ENCODE results near the gene CLSTN1.

Gene CLSTN1

DNA sequence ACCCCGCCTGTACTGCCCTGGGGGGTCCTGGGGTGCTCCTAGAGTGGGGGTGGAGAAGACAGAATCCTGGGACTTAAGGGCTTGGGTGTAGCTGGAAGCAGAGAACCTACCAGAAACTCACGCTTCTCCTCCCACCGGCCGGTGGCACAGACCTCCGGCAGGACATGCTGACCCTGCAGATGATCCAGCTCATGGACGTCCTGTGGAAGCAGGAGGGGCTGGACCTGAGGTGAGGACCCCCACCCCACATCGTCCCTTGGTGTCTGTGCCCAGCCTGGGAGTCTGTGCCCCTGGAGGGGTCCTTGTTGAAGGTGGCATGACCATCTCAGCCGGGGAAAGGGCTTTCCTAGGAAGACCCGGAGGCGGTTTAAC is 101.4 kb downstream of the CLSTN1 start:
- Mint-ChIP-seq H3K27me3 (ENCODE audit: low read depth, poor library complexity) (peaks cover 2% of the 10 kb centered on the region), H3K27ac (no peak overlapping the region), H3K9me3 (peaks cover 5% of the 10 kb centered on the region), H3K36me3 (ENCODE audit: low read depth) (peaks cover 18% of the 10 kb centered on the region), H3K4me1 (peaks cover 19% of the 10 kb centered on the region), H3K4me3 (no peak overlapping the region)
- TF ChIP-seq, protein P1, sequence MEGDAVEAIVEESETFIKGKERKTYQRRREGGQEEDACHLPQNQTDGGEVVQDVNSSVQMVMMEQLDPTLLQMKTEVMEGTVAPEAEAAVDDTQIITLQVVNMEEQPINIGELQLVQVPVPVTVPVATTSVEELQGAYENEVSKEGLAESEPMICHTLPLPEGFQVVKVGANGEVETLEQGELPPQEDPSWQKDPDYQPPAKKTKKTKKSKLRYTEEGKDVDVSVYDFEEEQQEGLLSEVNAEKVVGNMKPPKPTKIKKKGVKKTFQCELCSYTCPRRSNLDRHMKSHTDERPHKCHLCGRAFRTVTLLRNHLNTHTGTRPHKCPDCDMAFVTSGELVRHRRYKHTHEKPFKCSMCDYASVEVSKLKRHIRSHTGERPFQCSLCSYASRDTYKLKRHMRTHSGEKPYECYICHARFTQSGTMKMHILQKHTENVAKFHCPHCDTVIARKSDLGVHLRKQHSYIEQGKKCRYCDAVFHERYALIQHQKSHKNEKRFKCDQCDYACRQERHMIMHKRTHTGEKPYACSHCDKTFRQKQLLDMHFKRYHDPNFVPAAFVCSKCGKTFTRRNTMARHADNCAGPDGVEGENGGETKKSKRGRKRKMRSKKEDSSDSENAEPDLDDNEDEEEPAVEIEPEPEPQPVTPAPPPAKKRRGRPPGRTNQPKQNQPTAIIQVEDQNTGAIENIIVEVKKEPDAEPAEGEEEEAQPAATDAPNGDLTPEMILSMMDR (IDR thresholded peaks at IDR 0.05) = no peak
- DNase-seq = no peak

DNA sequence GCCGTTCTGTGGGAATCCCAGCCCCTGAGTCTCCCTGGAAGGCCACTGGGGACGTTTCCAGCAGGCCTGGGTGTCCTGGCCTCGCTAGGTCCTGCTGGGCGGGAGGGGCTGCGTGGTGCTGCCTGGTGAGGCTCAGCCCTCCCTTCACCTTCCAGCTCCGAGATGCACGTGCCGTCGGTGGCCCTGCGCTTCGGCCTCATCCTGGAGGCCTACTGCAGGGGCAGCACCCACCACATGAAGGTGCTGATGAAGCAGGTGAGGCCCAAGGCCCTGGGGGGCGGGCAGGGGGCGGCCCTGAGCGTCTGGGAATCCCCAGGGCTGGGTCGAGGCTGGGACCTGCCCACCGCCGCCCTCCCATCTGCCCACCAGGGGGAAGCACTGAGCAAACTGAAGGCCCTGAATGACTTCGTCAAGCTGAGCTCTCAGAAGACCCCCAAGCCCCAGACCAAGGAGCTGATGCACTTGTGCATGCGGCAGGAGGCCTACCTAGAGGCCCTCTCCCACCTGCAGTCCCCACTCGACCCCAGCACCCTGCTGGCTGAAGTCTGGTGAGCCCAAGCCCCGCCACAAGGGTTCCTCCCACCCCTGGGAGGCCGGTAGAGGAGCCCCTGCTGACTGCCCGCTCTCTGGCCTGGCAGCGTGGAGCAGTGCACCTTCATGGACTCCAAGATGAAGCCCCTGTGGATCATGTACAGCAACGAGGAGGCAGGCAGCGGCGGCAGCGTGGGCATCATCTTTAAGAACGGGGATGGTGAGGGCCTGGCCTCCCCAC is 102.0 kb downstream of the CLSTN1 start:
- no peak overlapping the region for H3K4me3 Mint-ChIP-seq
- peak; percentile 81 for DNase-seq
- no peak overlapping the region for H3K27ac Mint-ChIP-seq
- H3K36me3 Mint-ChIP-seq (ENCODE audit: low read depth) = peaks cover 15% of the 10 kb centered on the region
- peaks cover 5% of the 10 kb centered on the region for H3K9me3 Mint-ChIP-seq
- H3K27me3 Mint-ChIP-seq (ENCODE audit: low read depth, poor library complexity) = peaks cover 2% of the 10 kb centered on the region
- peaks cover 15% of the 10 kb centered on the region for H3K4me1 Mint-ChIP-seq
- TF ChIP-seq, protein P1 (IDR thresholded peaks at IDR 0.05) = peak; percentile 78

DNA sequence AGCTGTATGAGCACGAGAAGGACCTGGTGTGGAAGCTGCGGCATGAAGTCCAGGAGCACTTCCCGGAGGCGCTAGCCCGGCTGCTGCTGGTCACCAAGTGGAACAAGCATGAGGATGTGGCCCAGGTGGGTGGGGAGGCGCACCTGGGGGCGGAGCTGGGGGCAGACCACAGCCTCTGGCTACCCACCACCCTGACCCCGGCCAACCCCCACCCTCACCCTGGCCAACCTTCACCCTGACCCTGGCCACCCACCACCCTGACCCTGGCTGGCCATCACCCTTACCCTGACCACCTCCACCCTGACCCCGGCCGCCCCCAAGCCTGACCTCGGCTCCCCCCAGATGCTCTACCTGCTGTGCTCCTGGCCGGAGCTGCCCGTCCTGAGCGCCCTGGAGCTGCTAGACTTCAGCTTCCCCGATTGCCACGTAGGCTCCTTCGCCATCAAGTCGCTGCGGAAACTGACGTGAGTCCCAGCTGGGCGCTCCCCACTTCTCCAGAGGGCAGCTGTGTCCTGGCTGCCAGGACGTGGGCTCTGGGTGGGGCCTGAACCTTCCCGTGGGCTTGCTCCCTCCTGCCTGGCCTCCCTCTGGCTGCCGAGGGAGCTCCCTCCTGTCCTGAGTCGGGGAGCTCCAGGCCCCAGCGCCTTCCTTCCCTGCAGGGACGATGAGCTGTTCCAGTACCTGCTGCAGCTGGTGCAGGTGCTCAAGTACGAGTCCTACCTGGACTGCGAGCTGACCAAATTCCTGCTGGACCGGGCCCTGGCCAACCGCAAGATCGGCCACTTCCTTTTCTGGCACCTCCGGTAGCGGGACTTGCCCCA is 102.8 kb downstream of the CLSTN1 start:
- Mint-ChIP-seq H3K36me3 (ENCODE audit: low read depth) (peaks cover 10% of the 10 kb centered on the region), H3K27ac (no peak overlapping the region), H3K9me3 (peaks cover 5% of the 10 kb centered on the region), H3K4me3 (no peak overlapping the region), H3K27me3 (ENCODE audit: low read depth, poor library complexity) (peaks cover 2% of the 10 kb centered on the region), H3K4me1 (peaks cover 11% of the 10 kb centered on the region)
- TF ChIP-seq, protein P1 (IDR thresholded peaks at IDR 0.05) = no peak
- no peak for DNase-seq

DNA sequence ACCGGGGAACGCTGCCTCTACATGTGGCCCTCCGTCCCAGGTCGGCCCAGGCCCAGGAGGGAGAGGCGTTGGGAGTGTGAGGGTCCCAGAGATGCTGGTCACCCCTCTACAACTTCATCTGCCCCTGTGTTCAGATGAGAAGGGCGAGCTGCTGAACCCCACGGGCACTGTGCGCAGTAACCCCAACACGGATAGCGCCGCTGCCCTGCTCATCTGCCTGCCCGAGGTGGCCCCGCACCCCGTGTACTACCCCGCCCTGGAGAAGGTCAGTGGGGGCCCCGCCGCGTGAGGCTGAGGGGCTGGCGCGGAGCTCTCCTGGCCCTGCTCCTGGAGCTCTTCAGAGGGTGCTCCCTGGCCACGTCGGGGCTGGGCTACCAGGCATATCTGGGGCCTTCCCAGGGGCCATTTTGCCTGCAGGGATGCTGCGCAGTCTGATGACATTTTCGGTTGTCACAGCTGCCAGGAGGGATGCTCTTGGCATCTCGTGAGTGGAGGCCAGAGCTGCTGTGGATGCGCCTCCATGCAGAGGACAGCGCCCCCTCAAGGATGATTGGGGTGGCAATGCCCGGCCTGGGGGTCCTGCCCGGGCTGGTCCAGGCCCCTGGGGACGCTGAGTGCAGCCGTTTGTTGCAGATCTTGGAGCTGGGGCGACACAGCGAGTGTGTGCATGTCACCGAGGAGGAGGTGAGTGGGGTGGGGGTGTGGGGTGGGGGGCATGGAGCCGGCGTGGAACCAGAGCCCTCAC is 103.6 kb downstream of the CLSTN1 start:
- Mint-ChIP-seq H3K27me3 (ENCODE audit: low read depth, poor library complexity) (peaks cover 6% of the 10 kb centered on the region), H3K4me3 (no peak overlapping the region), H3K36me3 (ENCODE audit: low read depth) (peaks cover 10% of the 10 kb centered on the region), H3K27ac (no peak overlapping the region), H3K9me3 (peaks cover 5% of the 10 kb centered on the region), H3K4me1 (peaks cover 11% of the 10 kb centered on the region)
- TF ChIP-seq, protein P1 (IDR thresholded peaks at IDR 0.05) = no peak
- no peak for DNase-seq

DNA sequence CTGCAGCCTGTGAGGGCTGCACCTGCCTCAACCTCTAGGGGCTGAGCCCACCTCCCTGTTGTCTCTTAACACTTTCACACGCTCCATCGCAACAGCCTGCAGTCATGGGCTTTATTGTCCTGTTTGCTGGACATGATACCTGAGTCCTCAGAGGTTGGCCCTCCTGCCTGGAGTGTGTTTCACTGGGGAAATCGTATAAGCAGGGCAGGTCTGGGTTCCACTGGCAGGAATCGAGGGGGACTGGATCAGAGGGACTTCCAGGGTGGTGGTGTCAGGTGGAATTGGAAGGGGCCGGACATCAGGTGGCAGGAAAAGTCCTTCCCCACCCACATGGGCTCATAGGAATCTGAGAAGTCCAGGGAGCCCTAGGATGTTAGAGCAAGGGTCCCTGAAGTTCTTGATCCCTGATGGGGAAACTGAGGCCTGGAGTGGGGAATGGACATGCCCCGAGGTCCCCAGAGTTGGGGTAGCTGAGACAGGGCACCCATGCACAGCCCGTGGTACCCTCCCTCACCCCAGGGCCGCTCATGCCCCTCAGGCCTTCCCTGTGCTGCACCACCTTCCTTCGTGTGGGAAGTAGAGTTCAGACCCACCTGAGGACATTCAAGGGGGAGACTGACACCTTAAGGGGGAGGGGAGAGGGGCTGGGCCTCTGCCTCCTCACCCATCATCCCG is 105.6 kb downstream of the CLSTN1 start:
- TF ChIP-seq, protein P1 (IDR thresholded peaks at IDR 0.05) = no peak
- H3K27ac Mint-ChIP-seq = no peak overlapping the region
- peaks cover 13% of the 10 kb centered on the region for H3K27me3 Mint-ChIP-seq (ENCODE audit: low read depth, poor library complexity)
- peaks cover 3% of the 10 kb centered on the region for H3K36me3 Mint-ChIP-seq (ENCODE audit: low read depth)
- no peak overlapping the region for H3K4me3 Mint-ChIP-seq
- H3K9me3 Mint-ChIP-seq = no peaks in the 10 kb centered on the region
- no peak for DNase-seq
- peaks cover 11% of the 10 kb centered on the region for H3K4me1 Mint-ChIP-seq

Data from nephron progenitor cell (in vitro differentiated cells).